CD14-positive monocyte (primary cell): ENCODE data around the gene PTPRD. TPM values are rescaled to one million over a fixed set of nuclear protein-coding genes. Genes with fewer than 3 reads are reported as not detected.

Source experiments
- DNase-seq, 3 donors: peaks; one replicate each; pipeline ENCODE4 v3.0.0-alpha.2; 2011 to 2022
- H2AFZ ChIP-seq: 2 replicates; pipeline ENCODE4 v1.6.0; 2012; ENCODE audit warnings: mild to moderate bottlenecking, low read depth, low read length, inconsistent platforms; ENCODE audit not compliant: insufficient read depth, poor library complexity, severe bottlenecking
- H3K27ac ChIP-seq, 2 donors: 1 replicate in 1 of 2; 2 replicates in 1 of 2; pipeline ENCODE4 v1.5.1; 2012 to 2013; ENCODE audit warnings: low read length in 2 of 2, control low read depth in 1 of 2, inconsistent platforms in 1 of 2, low read depth in 1 of 2, mild to moderate bottlenecking in 1 of 2
- H3K27me3 ChIP-seq, 2 donors: one replicate each; pipeline versions ENCODE4 v1.6.0 to v1.6.1; 2011 to 2013; ENCODE audit warnings: low read length in 2 of 2; ENCODE audit not compliant: control insufficient read depth in 2 of 2, insufficient read depth in 2 of 2
- H3K36me3 ChIP-seq, 2 donors: replicated peaks in 1 of 2; 1 replicate in 1 of 2; 2 replicates in 1 of 2; pipeline versions ENCODE4 v1.5.1 to v1.6.1; 2012 to 2013; ENCODE audit warnings: low read length in 2 of 2, control low read depth in 1 of 2, inconsistent platforms in 1 of 2, mild to moderate bottlenecking in 1 of 2; ENCODE audit not compliant: insufficient read depth in 2 of 2, control insufficient read depth in 1 of 2
- H3K4me1 ChIP-seq, 2 donors: 1 replicate in 1 of 2; 2 replicates in 1 of 2; pipeline versions ENCODE4 v1.5.1 to v1.6.1; 2012 to 2013; ENCODE audit warnings: low read length in 2 of 2, control low read depth in 1 of 2, inconsistent platforms in 1 of 2, mild to moderate bottlenecking in 1 of 2, moderate library complexity in 1 of 2; ENCODE audit not compliant: insufficient read depth in 2 of 2, control insufficient read depth in 1 of 2
- H3K4me2 ChIP-seq: replicated peaks from 2 replicates; pipeline ENCODE3; 2012; ENCODE audit warnings: low read length, moderate library complexity, mild to moderate bottlenecking; ENCODE audit not compliant: poor library complexity, severe bottlenecking; ENCODE audit errors: extremely low read depth
- H3K4me3 ChIP-seq, 3 experiments: fragments of 200-600 bp in 1 of 3; sonication (generic) in 1 of 3; replicated peaks in 1 of 3; 1 replicate in 2 of 3; 2 replicates in 1 of 3; pipeline ENCODE4 v1.5.1; 2011 to 2013; ENCODE audit warnings: low read length in 3 of 3, mild to moderate bottlenecking in 3 of 3, control low read depth in 2 of 3, low read depth in 2 of 3, inconsistent platforms in 1 of 3, moderate library complexity in 1 of 3
- H3K79me2 ChIP-seq: 2 replicates; pipeline ENCODE4 v1.6.0; 2012; ENCODE audit warnings: mild to moderate bottlenecking, control low read depth, inconsistent platforms, low read length, moderate library complexity; ENCODE audit not compliant: insufficient read depth
- H3K9ac ChIP-seq: 2 replicates; pipeline ENCODE4 v1.6.0; 2017; ENCODE audit warnings: low read length, mild to moderate bottlenecking; ENCODE audit not compliant: insufficient read depth, poor library complexity, severe bottlenecking
- H3K9me3 ChIP-seq, 2 donors: replicated peaks in 1 of 2; 1 replicate in 1 of 2; 2 replicates in 1 of 2; pipeline versions ENCODE4 v1.5.1 to v1.6.1; 2012 to 2013; ENCODE audit warnings: low read length in 2 of 2, control low read depth in 1 of 2; ENCODE audit not compliant: control insufficient read depth in 1 of 2, insufficient read depth in 1 of 2
- H4K20me1 ChIP-seq: 2 replicates; pipeline ENCODE4 v1.6.0; 2012; ENCODE audit warnings: mild to moderate bottlenecking, low read length, control low read depth, moderate library complexity; ENCODE audit not compliant: insufficient read depth
- H3K27ac Mint-ChIP-seq, 7 donors: one replicate each; pipeline ENCODE4 v1.8.0; 2020; ENCODE audit warnings: mild to moderate bottlenecking in 7 of 7, mixed read lengths in 7 of 7, moderate library complexity in 6 of 7, inconsistent platforms in 2 of 7
- H3K27me3 Mint-ChIP-seq, 3 donors: one replicate each; pipeline ENCODE4 v1.8.0; 2021 to 2022; ENCODE audit warnings: low read depth in 3 of 3, mild to moderate bottlenecking in 3 of 3, mixed read lengths in 3 of 3, moderate library complexity in 3 of 3, inconsistent platforms in 1 of 3
- H3K36me3 Mint-ChIP-seq, 2 donors: one replicate each; pipeline ENCODE4 v1.8.0; 2020; ENCODE audit warnings: mixed read lengths in 2 of 2, inconsistent platforms in 1 of 2, mild to moderate bottlenecking in 1 of 2
- H3K4me1 Mint-ChIP-seq: one replicate; pipeline ENCODE4 v1.8.0; 2020; ENCODE audit warnings: mild to moderate bottlenecking, mixed read lengths
- H3K4me3 Mint-ChIP-seq, 2 donors: one replicate each; pipeline ENCODE4 v1.8.0; 2020; ENCODE audit warnings: mild to moderate bottlenecking in 2 of 2, mixed read lengths in 2 of 2, moderate library complexity in 1 of 2
- H3K9me3 Mint-ChIP-seq, 7 donors: one replicate each; pipeline ENCODE4 v1.8.0; 2020 to 2022; ENCODE audit warnings: mixed read lengths in 7 of 7, mild to moderate bottlenecking in 6 of 7, moderate library complexity in 6 of 7, inconsistent platforms in 2 of 7
- WGBS: methylation state at CpG from one replicate; pipeline ENCODE4 v1.1.5; 2013; ENCODE audit warnings: missing lambda C conversion rate; ENCODE audit not compliant: insufficient coverage; 5-methylcytosine and 5-hydroxymethylcytosine counted together
- intact Hi-C, 2 donors: fragments of 100-400 bp; cut with micrococcal nuclease; formaldehyde crosslinking; loops; one replicate each; pipeline versions ENCODE4 v1.15.0 to v1.15.1; 2023
- polyA plus RNA-seq, 3 donors: library from polyadenylated mRNA; depleted of rRNA in 1 of 3; unstranded in 2 of 3; stranded (reverse) in 1 of 3; fragments of 300-500 nt in 2 of 3; fragments of >200 nt in 1 of 3; fragmentation: Illumina TruSeq in 2 of 3; gene quantifications; 1 replicate in 2 of 3; 2 replicates in 1 of 3; pipeline ENCODE4 v1.2.3, GENCODE V29; 2012 to 2021
- TF ChIP-seq, protein P1 (sequence below): fragments of 200-600 bp; IDR thresholded peaks from one replicate; pipeline ENCODE4 v1.8.0; 2022; ENCODE audit warnings: antibody characterized with exemption, mild to moderate bottlenecking

Gene PTPRD
- polyA plus RNA-seq, 3 donors = not detected

- Histone ChIP-seq H2AFZ (no peak overlapping the region), H3K4me3 (no peak overlapping the region), H3K4me2 (no peak overlapping the region), H3K36me3 (no peaks in the 10 kb centered on the region), H3K9me3 (no peaks in the 10 kb centered on the region), H3K9ac (no peak overlapping the region), H3K27me3 (no peaks in the 10 kb centered on the region), H4K20me1 (no peaks in the 10 kb centered on the region), H3K27ac (no peak overlapping the region), H3K4me1 (no peaks in the 10 kb centered on the region), H3K79me2 (no peaks in the 10 kb centered on the region)
- TF ChIP-seq, protein P1, sequence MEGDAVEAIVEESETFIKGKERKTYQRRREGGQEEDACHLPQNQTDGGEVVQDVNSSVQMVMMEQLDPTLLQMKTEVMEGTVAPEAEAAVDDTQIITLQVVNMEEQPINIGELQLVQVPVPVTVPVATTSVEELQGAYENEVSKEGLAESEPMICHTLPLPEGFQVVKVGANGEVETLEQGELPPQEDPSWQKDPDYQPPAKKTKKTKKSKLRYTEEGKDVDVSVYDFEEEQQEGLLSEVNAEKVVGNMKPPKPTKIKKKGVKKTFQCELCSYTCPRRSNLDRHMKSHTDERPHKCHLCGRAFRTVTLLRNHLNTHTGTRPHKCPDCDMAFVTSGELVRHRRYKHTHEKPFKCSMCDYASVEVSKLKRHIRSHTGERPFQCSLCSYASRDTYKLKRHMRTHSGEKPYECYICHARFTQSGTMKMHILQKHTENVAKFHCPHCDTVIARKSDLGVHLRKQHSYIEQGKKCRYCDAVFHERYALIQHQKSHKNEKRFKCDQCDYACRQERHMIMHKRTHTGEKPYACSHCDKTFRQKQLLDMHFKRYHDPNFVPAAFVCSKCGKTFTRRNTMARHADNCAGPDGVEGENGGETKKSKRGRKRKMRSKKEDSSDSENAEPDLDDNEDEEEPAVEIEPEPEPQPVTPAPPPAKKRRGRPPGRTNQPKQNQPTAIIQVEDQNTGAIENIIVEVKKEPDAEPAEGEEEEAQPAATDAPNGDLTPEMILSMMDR = no peak
- Mint-ChIP-seq H3K4me3 (no peak overlapping the region), H3K9me3 (no peaks in the 10 kb centered on the region), H3K4me1 (no peaks in the 10 kb centered on the region), H3K27me3 (peaks cover 0 to 2% (median 0%) of the 10 kb centered on the region in 3 donors), H3K36me3 (no peaks in the 10 kb centered on the region), H3K27ac (peak overlapping the region in 1 of 7 donors; percentile 2)
- no peak for DNase-seq
- intact Hi-C loops = no loop called here
- WGBS = 96% methylated on average over 2 of the region's 2 CpGs
Observed at GRCh38 chr9:9341203-9341602, 1271.6 kb downstream of the PTPRD start.

GRCh38 chr9:9337129-9337528 is 1275.7 kb downstream of the PTPRD start:
- Histone ChIP-seq H3K9me3 (no peaks in the 10 kb centered on the region), H3K27ac (no peak overlapping the region), H3K4me2 (no peak overlapping the region), H3K36me3 (no peaks in the 10 kb centered on the region), H3K9ac (no peak overlapping the region), H3K4me3 (no peak overlapping the region), H3K27me3 (no peaks in the 10 kb centered on the region), H3K79me2 (no peaks in the 10 kb centered on the region), H3K4me1 (no peaks in the 10 kb centered on the region), H4K20me1 (no peaks in the 10 kb centered on the region), H2AFZ (no peak overlapping the region)
- no peak overlapping the region for H3K4me3 Mint-ChIP-seq
- no peaks in the 10 kb centered on the region for H3K36me3 Mint-ChIP-seq
- H3K9me3 Mint-ChIP-seq = no peaks in the 10 kb centered on the region
- intact Hi-C loops = no loop called here
- TF ChIP-seq, protein P1 = no peak
- H3K27ac Mint-ChIP-seq = peak overlapping the region in 1 of 7 donors; percentile 53
- H3K4me1 Mint-ChIP-seq = no peaks in the 10 kb centered on the region
- H3K27me3 Mint-ChIP-seq = no peaks in the 10 kb centered on the region
- DNase-seq = no peak
